B cell (primary cell): Measurements from ENCODE around the gene NCAM1.

Experiments used
- EZH2 ChIP-seq: IDR thresholded peaks from 2 replicates; pipeline ENCODE4 v1.6.1; 2012; ENCODE audit warnings: borderline replicate concordance, low read depth, mild to moderate bottlenecking, moderate library complexity, low read length; ENCODE audit not compliant: insufficient read depth, poor library complexity, severe bottlenecking
- TF ChIP-seq, protein P1 (sequence below): fragments of 200-600 bp; IDR thresholded peaks from one replicate; pipeline ENCODE4 v1.8.0; 2022; ENCODE audit warnings: antibody characterized with exemption, mild to moderate bottlenecking

DNA sequence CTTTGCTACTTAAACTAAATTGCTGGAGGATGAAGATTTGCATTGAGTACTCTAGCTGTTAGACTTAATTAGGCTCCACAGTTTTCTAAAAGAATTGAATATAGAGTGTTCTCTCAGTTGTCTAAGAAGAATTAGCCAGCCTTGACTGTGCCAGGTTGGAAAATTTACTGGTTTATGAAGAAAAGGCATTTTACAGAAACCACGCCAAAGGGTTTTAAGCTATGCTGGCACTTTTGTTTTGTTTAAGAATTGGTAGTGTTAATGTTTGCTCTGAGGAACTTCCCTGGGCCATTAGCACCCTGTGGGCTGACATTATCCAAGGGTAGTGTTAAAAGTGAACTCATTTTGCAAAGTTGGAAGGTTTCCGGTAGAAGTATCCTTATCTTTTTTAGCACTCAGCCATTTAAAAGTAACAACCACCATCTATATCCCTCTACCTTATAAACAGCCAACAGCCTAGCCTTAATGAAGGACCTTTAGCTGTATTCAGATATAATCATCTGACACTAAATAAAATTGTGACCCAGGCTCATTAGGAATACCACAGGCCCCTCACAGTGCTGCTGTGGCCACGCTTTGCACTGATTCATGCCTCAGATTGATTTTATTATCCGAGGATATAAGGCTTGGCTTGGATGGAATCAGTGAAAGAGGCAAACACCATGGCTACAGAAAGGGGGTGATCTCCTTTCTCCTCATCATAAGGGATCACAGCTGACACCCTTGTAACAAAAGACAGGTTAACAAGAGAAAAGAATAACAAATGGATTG, 158.9 kb downstream of the NCAM1 start:
- TF ChIP-seq, protein P1, sequence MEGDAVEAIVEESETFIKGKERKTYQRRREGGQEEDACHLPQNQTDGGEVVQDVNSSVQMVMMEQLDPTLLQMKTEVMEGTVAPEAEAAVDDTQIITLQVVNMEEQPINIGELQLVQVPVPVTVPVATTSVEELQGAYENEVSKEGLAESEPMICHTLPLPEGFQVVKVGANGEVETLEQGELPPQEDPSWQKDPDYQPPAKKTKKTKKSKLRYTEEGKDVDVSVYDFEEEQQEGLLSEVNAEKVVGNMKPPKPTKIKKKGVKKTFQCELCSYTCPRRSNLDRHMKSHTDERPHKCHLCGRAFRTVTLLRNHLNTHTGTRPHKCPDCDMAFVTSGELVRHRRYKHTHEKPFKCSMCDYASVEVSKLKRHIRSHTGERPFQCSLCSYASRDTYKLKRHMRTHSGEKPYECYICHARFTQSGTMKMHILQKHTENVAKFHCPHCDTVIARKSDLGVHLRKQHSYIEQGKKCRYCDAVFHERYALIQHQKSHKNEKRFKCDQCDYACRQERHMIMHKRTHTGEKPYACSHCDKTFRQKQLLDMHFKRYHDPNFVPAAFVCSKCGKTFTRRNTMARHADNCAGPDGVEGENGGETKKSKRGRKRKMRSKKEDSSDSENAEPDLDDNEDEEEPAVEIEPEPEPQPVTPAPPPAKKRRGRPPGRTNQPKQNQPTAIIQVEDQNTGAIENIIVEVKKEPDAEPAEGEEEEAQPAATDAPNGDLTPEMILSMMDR: no peak
- no peak for TF ChIP-seq EZH2
